Activated CD4-positive, CD25-positive, alpha-beta regulatory T cell treated with anti-CD3 and anti-CD28 coated beads, Interleukin-2, amount 50 U/mL, for 24 hours (primary cell): ENCODE measurements around the gene SPECC1L.
A peak's percentile ranks its signal among the peaks of the same experiment; 100 is the strongest.
"Not testable (repeated sequence)": the region's sequence is repeated elsewhere in the genome, so short reads cannot be mapped to it uniquely, and the experiment has no call there.

Experiments
- ATAC-seq, 2 donors: fragments of 150-1000 bp; cut with Tn5 transposase; one replicate each; pipeline ENCODE4 v1.10.0; 2021; ENCODE audit warnings: mild to moderate bottlenecking in 1 of 2, moderate library complexity in 1 of 2

The SPECC1L gene

DNA sequence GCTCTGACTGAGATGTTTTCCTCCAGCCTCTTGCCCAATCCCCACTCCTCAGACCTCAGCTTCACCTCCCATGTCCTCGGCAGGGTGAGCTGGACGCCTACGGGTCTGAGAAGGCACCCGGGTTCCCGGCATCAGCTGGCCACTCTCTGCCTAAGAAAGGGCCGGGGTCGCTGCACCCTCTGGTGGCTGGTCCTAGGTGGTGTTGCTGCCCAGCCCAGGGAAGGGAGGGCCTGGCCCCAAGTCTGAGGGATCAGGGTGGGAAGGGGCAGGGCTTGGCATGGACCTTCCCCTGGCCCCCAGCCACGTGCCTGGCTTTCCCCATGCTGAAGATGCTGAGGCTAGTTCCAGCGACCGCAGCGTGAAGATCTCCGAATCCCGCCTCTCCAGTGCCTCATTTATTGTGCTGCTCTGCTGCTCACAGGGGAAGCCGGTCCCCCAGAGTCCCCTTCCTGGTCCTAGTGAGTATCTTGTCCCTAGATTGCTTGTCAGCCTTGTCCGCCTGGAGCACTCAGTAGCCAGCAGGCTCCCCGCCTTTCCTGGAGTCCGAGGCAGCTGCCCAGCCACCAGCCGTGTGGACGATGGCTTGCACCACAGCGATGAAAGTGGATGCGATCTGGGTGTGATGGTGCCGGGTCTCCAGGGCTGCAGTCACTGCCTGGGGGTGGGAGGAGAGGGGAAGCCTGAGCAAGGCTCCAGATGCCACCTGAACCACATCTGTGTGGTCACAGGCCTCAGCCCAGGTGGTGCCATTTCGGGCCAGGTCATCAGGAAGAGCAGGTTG, 22.9 kb upstream of the SPECC1L start:
- peak; percentile 59 to 61 for ATAC-seq

DNA sequence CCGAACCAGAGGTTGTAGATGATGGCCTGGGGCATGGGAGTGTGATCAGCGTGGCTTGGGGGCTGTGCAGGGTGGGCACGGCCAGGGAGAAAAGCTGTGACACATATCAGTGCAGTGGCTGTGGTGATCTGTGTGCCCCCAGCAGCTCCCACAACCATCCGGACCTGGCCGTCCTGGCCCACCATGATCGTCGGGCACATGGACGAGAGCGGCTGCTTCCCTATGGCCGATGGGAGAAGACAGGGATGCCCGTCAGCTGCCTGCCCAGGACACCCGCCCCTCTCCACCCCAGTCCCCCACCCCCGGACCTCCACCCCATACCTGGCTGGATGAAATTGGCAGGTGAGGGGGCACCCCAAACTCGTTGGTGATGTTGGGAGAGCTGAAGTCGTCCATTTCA, 22.0 kb upstream of the SPECC1L start:
- ATAC-seq, result not testable (repeated sequence)

DNA sequence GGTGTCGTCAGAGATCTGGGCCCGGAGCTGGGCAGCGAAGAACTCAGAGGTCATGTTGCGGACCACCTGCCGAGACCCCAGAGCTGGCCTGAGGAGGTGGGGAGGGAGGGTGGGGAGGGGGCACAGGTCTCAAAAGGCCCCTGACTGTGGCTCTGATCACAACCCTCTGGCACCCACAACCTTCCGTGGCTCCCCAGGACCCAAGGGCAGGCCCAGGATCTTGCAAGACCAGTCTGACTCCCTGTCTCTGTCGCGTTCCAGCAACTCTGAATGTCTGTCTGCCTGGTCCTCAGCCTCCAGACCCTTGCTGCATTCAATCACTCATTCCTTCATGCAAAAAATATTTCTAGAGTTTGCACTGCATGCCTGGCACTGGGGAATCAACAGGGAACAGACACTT, 21.2 kb upstream of the SPECC1L start:
- ATAC-seq, result not testable (repeated sequence)

DNA sequence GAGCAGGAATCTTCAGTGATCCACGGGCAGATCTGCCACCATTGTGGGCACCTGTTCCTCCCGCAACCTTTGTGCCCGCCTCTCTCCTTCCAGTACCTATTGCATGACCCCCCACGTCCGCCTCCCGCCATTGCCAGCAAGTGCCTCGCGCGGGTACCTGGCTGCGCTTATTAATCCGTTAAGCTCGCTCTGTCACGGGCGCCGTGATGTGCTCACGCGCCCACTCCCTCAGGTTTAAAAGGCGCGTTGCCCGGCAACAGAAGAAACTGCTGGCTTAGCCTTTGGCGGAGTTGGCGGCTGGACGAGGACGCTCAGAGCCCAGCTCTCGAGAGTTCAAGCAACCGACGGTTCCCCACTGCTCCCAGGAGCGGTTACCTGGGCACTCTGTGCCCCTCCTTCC, 19.3 kb upstream of the SPECC1L start:
- not testable (repeated sequence) for ATAC-seq

DNA sequence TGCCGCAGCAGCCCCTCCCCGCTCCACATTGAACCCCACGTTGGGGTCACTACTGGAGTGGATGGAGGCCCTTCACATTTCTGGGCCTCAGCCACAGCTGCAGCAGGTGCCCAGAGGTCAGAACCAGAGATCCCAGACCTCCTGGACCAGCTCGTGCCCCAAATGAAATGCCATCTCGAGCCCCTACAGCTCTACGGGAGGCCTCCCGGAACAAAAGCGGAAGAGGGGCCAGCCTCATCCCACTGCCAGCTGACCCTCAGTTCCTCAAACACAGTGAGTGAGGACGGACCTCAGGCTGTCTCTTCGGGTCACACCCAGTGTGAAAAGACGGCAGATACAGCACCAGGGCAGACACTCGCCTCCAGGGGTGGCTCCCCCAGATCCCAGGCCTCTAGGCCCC, 17.5 kb upstream of the SPECC1L start:
- not testable (repeated sequence) for ATAC-seq

DNA sequence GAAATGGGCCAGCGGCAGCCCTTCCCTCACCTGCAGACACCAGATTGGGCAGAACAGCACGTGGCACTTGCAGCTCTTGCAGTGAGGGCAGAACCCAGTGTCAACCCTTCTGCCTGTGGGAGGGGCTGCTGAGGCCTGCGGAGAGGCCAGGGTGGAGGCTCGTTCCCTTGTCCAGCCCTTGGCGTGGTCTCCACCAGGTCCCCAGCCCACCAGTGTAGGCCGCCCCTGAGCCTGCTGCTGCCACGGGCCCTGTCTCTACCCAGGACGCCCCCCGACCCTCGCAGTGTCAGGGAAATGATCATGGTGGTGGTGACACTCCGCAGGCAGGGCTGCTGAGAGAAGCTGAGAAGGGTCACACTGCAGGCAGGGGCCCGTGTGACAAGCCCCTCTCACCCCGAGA, 14.5 kb upstream of the SPECC1L start:
- not testable (repeated sequence) for ATAC-seq

DNA sequence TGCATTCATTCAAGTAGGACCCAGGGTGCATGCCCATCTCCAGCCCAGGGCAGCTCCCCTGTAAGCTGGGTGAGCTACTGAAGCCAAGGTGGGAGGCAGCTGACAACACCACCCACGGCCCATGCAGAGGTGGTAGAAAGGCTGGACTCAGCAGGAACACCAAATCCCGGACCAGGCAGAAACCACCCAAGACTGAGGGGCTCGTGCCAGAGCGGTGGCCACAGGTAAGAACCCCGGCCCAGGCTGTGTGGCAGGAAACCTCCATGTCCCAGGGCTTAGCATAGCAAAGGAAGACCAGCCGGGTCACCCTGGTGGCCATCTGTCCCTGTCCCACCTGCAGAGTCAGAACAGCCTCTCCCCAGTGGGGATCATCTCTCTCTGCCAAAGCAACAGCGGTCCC, 13.9 kb upstream of the SPECC1L start:
- not testable (repeated sequence) for ATAC-seq

DNA sequence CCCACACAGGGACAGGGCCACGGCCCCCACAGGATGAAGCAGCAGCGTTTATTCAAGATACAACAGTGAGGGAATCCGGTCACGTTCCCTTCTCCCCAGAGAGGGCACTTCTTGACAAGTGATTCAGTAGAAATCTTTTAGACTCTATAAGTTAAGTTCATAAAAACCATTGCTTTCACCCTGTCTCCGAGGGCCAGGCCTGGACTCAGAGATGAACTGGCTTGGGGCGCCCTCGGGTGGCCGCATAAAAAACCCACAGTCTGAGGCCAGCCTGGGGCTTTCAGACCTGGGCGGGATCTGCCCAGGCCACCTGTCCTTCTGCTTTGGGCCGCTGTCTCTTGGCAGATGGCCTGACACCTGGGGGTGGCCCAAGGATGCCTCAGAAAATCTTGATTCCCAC, 11.2 kb upstream of the SPECC1L start:
- ATAC-seq, result not testable (repeated sequence)

DNA sequence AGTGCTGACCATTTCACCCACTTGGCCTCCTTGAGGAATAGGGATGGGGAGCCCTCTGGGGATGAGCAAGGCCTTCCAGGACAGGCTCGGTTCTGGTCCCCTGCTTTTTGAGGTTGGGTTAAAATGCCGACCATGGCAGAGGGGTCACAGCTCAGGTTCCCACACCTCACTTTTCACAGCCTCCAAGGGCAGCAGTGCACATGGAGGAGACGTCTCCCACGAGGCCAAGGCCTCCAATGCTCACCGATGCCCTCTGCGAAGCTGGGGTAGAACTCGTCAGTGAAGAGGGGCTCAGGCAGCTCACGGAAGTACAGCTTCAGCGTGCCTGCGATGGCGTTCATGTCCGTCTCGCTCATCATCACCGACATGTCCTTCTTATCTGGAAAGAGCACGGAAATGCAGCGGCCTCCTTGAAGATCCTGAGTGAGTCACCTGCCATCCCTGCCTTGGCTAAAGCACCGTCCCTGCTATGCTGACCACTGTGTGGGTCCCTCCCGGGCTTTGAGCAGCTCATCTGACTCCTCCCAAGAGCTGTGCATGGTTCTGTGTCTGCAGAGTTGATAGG, 8.4 kb upstream of the SPECC1L start:
- ATAC-seq, result not testable (repeated sequence)

DNA sequence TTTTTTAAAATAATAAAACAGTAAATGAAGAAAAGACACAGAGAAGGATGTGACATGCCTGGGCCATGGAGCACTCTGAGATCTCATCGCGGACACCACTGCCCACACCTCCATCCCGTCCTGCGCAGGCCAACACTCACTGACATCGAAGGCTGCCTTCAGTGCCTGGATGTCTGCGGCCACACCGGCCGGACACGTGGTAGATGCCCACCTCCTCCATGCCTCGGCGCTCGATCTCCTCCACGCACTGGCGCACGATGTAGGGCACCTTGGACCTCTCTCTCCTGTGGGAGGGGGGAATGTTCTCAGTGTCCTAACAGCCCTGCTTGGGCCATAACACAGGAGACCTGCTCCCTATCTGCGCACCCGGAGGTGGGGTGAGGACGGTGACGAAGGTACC, 7.2 kb upstream of the SPECC1L start:
- ATAC-seq, result not testable (repeated sequence)

DNA sequence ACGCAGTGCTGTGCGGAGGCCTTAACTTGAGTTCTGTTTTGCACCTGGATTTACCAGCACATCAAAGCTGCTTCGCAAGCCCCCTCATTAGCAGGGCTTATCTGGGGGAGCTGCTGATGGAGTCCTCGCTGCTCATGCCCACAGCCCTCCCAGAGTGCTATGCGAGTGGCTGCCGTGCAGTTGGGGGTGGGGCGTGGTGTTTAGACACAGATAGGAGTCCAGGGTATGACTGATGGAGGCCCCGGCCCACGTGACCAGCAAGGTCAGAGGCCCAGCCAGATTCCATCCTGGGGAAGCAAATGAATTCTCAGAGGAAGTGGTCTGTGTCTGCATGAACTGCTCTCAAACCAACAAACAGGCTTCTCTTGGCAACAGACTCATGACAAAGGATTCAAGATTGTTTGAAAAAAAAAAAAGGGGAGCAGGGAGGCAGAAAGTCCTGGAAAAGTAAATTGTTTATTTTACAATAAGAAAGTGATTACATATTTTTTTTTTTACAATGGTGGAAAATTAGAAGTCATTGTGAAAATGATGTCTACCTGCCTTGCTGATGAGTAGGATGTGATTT, 6.2 kb upstream of the SPECC1L start:
- ATAC-seq, result not testable (repeated sequence)

DNA sequence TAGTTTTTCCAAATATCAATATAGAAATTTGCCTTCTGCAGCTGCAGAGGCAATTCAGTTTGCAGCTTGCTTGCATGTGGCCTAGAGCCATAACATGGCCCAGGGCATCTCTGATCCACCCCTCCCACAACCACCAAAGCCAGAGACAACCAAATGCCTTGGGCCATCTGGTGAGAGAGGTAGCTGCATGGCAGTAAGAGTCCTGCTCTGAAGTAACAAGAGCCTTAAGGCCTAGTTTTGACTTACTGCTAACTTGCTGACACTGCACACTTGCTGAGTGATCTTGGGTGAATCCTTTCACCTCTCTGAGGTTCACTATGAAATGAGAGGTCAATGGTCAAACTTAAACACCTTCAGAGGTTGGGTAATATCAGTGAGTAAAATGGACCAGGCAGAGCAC, 4.9 kb upstream of the SPECC1L start:
- ATAC-seq, result no peak

DNA sequence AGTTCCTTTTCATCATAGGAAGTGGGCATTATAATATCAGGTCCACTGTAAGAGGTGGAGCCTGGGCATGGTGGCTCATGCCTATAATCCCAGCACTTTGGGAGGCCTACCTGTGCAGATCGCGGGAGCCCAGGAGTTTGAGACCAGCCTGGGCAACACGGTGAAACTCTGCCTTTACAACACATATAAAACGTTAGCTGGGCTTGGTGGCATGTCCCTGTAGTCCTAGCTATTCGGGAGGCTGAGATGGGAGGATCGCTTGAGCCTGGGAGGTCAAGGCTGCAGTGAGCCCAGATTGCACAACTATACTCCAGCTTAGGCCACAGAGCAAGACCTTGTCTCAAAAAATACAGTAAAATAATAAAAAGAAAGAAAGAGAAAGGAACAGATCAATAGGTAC, 4.1 kb upstream of the SPECC1L start:
- not testable (repeated sequence) for ATAC-seq

DNA sequence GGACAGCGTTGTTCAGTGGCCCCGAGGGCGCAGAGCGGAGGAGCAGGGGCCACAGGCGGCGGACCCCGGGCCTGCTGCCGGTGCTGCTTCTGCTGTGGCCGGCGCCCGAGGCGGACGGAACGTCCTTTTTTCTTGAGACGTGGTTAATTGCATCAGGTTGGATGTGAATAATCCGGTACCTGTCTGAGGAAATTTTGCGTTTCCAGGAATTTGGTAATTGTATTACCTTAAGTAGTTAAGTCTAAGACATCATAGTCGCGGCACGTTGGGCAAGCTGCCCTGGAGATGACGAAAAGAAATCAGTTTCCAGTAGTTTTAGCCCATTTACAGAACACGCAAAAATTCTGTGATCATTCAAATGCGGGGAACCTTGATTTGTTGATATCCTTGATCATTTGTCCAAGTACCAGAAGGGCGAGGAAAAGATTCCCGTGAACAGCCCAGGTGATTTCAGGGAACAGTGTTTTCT, 789 bp downstream of the SPECC1L start:
- ATAC-seq, result no peak

DNA sequence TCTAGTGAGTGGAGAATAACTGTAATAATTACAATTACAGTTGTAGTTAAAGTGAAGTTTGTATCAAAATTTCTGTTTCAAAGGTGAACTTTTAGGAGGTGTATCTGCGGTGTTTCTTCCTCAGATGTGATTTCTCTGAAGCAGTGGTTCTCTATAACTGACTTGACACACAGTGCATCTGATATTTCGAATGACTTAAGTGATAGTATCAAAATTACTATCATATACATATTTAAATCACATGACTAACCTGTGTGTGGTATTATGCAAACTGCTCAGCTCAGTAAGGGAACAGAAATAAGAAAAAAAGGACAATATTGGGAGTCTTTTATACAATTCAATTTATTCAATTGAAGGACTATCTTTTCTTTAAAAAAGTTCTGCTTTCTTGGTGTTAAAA, 2.4 kb downstream of the SPECC1L start:
- peak; percentile 71 to 73 for ATAC-seq

DNA sequence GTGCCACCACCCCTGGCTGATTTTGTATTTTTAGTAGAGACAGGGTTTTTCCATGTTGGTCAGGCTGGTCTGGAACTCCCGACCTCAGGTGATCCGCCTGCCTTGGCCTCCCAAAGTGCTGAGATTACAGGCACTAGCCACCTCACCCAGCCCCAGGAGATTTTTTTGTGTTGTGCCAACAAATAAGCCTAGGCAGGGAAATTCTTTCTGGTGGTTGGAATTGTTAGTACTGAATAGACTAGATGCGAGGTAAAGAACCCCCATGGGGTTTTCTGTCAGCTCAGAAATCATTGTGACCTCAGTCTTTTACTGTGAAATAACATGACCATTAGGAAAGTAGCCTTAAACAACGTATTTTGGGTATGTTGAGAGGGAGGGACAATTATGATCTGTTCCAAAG, 3.3 kb downstream of the SPECC1L start:
- ATAC-seq, result not testable (repeated sequence)

DNA sequence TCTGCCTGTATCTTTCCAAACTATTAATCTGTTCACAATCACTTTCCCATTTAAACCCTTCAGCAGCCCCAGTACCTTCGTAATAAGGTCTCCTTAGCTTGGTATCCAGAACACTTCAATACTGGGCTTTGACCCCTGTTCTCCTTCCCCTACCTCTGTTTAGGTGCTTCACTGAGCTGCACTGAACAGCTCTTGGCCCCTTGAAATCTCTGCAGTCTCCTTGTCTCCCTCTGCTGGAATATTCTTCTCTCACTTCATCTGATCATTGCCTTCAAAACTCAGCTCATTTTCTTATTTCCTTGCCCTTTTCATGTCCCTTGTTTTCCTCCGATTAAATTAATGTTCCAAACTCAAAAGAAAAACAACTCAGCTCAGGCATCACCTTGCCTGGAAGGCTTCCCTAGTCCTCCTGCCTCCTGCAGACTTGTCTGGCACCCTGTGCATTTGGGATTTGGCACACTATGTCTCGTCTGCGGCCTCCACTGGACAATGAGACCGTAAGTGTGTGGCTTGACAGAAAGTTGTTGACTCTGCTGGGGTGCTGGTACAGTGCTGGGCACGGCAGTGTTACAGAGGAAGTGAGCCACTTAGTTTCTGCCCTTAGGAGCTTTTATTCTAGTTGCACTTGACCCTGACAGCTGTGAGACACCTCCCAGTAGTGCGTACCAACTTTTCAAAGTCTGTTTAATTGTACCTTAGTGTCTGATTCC, 4.2 kb downstream of the SPECC1L start:
- not testable (repeated sequence) for ATAC-seq

DNA sequence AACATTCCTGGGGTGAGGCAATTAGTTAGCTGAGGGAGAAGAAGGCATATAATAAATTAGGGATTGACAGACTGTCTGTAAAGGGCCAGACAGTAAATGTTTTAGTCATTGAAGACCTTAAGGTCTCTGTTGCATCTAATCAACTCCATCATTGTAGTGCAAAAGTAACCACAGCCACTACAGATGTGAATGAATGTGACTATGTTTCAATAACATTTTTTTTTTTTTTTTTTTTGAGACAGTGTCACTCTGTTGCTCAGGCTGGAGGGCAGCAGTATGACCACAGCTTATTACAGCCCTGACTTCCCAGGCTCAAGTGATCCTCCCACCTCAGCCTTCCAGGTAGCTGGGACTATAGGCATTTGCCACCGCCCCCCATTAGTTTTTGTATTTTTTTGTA, 9.7 kb downstream of the SPECC1L start:
- ATAC-seq, result peak; percentile 29 to 36

DNA sequence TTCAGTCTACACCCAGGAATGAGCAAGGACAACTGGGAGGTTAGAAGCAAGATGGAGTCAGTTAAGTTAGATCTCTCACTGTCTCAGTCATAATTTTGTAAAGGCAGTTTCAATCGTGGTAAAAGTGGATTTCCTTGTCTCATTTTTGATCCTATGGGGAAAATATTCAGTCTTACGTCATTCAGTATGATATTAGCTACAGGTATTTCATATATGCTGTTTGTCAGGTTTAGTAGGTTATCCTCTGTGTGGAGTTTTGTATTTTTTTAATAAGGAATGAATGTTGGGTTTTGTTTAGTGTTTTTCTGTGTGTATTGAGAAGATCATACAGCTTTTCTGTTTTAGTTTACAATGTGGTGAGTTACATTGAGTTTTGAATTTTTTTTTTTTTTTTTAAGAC, 11.8 kb downstream of the SPECC1L start:
- ATAC-seq, result no peak

DNA sequence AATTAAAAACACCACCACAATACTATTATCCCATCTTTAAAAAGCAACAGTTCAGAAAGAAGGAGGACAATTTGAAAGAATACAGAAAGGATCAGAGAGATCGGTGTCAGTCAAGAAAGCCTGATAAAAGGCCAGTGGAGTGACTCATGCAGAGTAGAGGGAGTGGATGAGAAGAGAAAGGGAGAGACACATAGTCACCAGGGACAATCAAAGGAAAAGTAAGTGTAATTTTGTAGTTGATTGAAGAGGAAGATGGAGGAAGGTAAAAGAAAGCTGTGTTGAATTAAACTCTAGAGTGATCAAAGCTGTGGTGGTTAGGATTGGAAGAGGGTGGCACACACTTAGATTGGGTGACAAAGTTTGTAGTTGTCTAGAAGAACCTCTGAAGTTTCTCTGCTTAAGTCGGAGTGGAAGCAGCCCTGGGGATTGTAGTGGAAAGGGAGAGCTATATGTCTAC, 14.1 kb downstream of the SPECC1L start:
- peak; percentile 50 to 61 for ATAC-seq

DNA sequence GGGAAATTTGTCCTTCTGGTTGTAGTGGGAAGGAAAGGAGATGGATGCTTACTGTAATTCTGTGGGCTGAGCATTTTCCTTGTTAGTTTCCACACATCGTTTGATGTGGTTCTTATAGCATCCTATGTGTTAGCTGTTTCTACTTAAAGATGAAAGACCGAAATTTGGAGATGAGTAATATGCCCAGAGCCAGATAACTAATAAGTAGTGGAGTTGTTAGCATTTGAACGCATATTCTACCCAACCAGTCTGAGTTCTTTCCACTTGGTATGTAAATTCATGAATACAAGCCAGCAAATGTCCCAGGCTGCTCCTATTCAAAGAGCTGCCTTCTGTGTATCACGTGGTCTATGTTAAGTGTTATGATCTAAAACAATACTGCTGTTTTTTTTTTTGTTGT, 14.6 kb downstream of the SPECC1L start:
- peak; percentile 91 to 93 for ATAC-seq

DNA sequence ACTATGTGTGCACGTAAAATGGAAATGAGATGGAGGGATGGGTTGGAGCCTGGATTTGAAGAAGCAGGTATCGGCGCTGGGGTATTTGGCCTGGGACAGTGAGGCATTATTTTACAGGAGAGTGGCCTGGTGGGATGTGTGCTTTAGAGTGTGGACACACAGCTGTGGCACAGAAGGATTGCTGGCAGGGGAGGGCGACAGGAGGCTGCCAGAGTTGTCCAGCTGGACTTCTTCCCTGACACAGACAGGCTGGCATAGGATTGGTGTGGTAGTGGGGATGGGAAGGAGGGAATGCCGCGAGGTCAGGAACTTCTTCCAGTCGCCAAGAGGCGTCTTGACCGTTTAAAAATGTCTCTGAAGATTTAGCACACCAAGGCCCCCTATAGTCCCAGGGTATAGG, 16.6 kb downstream of the SPECC1L start:
- not testable (repeated sequence) for ATAC-seq

DNA sequence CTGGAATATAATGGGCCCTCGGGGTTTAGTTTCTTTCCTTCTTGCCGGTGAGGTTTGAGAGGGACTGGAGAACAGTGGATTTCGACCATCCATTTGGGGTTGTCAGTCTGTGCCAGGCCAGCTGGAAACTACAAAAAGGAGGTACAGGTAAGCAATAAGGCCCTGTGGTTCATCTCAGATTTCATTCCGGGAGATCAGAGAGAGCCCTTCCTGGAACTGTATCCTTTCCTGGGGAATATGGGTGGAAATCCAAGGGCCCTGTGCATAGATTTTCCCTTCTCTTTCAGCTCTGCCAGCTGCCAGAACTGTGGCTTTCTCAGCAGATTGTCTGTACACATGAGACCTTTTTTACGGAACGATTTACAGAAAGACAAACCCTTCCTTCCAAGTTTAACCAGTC, 17.2 kb downstream of the SPECC1L start:
- ATAC-seq, result not testable (repeated sequence)
